Activated CD8-positive, alpha-beta T cell treated with anti-CD3 and anti-CD28 coated beads for 36 hours (primary cell): ENCODE data around the gene NKD2. TPM values are rescaled to one million over a fixed set of nuclear protein-coding genes. Genes with fewer than 3 reads are reported as not detected.
"Not testable (repeated sequence)": the region's sequence is repeated elsewhere in the genome, so short reads cannot be mapped to it uniquely, and the experiment has no call there.

Source experiments
- ATAC-seq: fragments of 200-7000 bp; cut with Tn5 transposase; one replicate; pipeline ENCODE4 v1.10.0; 2021; ENCODE audit warnings: mild to moderate bottlenecking, moderate library complexity
- CTCF ChIA-PET: fragments of 350-600 bp; sonication (Branson Sonifier 250); formaldehyde crosslinking; loops from one replicate; lab custom pipeline; 2021; ENCODE audit warnings: antibody characterized with exemption; lab: Charles Lee
- POLR2A ChIA-PET: fragments of 350-600 bp; sonication (Branson Sonifier 250); formaldehyde crosslinking; loops from one replicate; lab custom pipeline; 2021; ENCODE audit warnings: antibody characterized with exemption; lab: Charles Lee
- DNase-seq: peaks from one replicate; pipeline ENCODE4 v3.0.0-alpha.2; 2020
- H3K27ac Mint-ChIP-seq: one replicate; pipeline ENCODE4 v1.8.0; 2021; ENCODE audit warnings: mild to moderate bottlenecking, mixed read lengths
- H3K27me3 Mint-ChIP-seq: one replicate; pipeline ENCODE4 v1.8.0; 2021; ENCODE audit warnings: mixed read lengths
- H3K36me3 Mint-ChIP-seq: one replicate; pipeline ENCODE4 v1.8.0; 2021; ENCODE audit warnings: low read depth, mixed read lengths
- H3K4me1 Mint-ChIP-seq: one replicate; pipeline ENCODE4 v1.8.0; 2021; ENCODE audit warnings: low read depth, mixed read lengths
- H3K4me3 Mint-ChIP-seq: one replicate; pipeline ENCODE4 v1.8.0; 2021; ENCODE audit warnings: mild to moderate bottlenecking, moderate library complexity, mixed read lengths
- H3K9me3 Mint-ChIP-seq: one replicate; pipeline ENCODE4 v1.8.0; 2021; ENCODE audit warnings: mixed read lengths
- intact Hi-C: fragments of 100-400 bp; cut with micrococcal nuclease; formaldehyde crosslinking; loops from one replicate; pipeline ENCODE4 v1.10.0; 2022
- total RNA-seq, 2 experiments: library from RNA; stranded (reverse); gene quantifications; one replicate each; pipeline ENCODE4 v1.2.3, GENCODE V29; 2021
- TF ChIP-seq, protein P1 (sequence below): fragments of 200-600 bp; IDR thresholded peaks from one replicate; pipeline ENCODE4 v1.8.0; 2022; ENCODE audit warnings: antibody characterized with exemption, mild to moderate bottlenecking

The NKD2 gene
- total RNA-seq, 2 experiments from 2014 or later, result 1.5 to 2.3 TPM

DNA sequence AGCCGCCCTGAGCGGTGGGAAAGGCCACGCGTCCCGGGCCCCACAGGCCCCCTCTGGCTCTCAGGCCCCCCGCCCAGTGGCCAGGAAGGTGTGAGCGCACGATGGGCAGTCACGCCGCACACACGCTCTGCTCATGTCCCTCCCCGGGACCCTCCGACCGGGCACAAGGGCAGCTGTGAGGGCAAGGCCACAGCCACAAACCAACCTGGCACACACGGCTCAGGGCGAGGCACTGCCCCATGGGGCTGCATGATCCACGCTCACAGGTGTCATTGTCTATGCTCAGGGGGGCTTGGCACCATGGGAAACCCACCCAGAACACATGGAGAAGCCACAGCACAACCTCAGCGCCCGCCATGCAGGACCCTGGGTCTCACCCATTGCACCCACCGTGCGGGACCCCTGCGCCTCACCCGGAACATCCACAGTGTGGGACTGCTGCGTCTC is 52.0 kb downstream of the NKD2 start:
- no peaks in the 10 kb centered on the region for H3K36me3 Mint-ChIP-seq
- H3K4me3 Mint-ChIP-seq, result no peak overlapping the region
- no peaks in the 10 kb centered on the region for H3K9me3 Mint-ChIP-seq
- CTCF ChIA-PET, result no interaction called here
- DNase-seq, result no peak
- no peak overlapping the region for H3K27ac Mint-ChIP-seq
- no peaks in the 10 kb centered on the region for H3K4me1 Mint-ChIP-seq
- intact Hi-C loops, result no loop called here
- no peaks in the 10 kb centered on the region for H3K27me3 Mint-ChIP-seq
- TF ChIP-seq, protein P1, sequence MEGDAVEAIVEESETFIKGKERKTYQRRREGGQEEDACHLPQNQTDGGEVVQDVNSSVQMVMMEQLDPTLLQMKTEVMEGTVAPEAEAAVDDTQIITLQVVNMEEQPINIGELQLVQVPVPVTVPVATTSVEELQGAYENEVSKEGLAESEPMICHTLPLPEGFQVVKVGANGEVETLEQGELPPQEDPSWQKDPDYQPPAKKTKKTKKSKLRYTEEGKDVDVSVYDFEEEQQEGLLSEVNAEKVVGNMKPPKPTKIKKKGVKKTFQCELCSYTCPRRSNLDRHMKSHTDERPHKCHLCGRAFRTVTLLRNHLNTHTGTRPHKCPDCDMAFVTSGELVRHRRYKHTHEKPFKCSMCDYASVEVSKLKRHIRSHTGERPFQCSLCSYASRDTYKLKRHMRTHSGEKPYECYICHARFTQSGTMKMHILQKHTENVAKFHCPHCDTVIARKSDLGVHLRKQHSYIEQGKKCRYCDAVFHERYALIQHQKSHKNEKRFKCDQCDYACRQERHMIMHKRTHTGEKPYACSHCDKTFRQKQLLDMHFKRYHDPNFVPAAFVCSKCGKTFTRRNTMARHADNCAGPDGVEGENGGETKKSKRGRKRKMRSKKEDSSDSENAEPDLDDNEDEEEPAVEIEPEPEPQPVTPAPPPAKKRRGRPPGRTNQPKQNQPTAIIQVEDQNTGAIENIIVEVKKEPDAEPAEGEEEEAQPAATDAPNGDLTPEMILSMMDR, result no peak
- POLR2A ChIA-PET, result no interaction called here
- ATAC-seq, result no peak

DNA sequence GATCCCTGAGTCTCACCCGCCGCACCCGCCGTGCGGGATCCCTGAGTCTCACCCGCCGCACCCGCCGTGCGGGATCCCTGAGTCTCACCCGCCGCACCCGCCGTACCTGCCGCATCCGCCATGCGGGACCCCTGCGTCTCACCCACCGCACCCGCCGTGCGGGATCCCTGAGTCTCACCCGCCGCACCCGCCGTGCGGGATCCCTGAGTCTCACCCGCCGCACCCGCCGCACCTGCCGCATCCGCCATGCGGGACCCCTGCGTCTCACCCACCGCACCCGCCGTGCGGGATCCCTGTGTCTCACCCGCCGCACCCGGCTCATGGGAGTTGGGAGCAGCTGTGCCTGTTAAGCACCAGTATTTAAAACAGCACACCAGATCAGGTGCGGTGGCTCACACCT is 52.7 kb downstream of the NKD2 start:
- DNase-seq, H3K36me3 Mint-ChIP-seq, CTCF ChIA-PET, intact Hi-C loops, H3K4me3 Mint-ChIP-seq, H3K27me3 Mint-ChIP-seq, H3K27ac Mint-ChIP-seq, ATAC-seq, POLR2A ChIA-PET, H3K4me1 Mint-ChIP-seq, H3K9me3 Mint-ChIP-seq: not testable (repeated sequence)

DNA sequence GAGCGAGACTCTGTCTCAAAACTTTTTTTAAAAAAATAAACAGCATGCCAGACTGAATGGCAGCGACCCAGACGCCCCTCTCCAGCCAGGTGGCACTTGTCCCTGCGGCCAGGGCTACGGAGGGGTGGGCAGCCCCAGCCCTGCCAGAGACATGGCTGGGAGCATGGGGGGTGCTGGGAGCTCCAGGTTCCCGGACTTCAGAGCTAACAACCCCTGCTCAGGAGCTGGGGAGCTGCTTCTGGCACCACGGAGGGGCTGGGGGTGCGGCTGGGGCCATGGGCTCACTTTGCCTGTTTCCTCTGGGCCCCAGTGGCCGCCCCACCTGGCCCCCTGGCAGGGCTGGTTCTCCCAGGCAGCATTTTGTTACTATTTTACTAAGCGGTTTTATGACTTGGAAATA is 53.3 kb downstream of the NKD2 start:
- Mint-ChIP-seq H3K27ac (no peak overlapping the region), H3K4me3 (no peak overlapping the region), H3K36me3 (no peaks in the 10 kb centered on the region), H3K9me3 (no peaks in the 10 kb centered on the region), H3K27me3 (no peaks in the 10 kb centered on the region), H3K4me1 (no peaks in the 10 kb centered on the region)
- intact Hi-C loops, result no loop called here
- POLR2A ChIA-PET, result no interaction called here
- CTCF ChIA-PET, result no interaction called here
- no peak for ATAC-seq
- no peak for DNase-seq
- TF ChIP-seq, protein P1, result no peak

DNA sequence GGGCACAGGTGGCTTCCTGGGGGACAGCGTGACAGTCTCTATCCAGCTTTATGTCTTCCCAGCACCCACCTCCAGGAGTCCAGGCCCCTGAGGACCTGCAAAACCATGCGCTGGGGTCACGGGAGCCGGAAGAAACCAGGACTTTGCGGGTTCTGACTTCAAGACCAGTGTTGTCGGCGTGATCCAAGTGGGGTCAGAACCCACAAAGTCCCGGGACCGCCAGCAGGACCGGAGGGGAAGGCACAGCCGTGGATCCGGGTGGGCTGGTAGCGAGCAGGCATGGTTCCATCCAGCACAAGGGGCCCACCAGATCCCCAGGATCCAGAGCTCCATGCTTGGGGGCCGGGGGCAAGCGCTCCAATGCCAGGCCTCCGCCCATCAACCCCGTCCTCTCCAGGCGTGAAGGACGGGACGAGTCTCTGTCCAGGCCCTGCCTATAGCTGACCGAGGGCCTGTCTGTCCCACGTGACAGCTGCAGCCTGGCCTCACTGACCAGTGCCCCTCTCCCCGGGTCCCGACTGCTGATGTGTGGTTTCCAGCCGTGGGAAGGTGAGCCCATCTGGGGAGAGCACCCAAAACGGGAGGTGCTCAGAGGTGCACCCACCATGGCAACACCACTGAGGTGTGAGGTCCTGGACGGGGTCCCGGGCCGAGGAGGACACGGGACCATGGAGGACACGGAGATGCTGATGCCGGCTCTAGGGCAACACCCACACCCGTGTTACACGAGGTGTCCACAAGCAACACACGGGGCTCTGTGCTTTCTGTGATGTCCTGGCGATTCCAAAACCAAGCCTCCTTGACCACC is 54.4 kb downstream of the NKD2 start:
- Mint-ChIP-seq H3K4me3 (no peak overlapping the region), H3K4me1 (no peaks in the 10 kb centered on the region), H3K36me3 (no peaks in the 10 kb centered on the region), H3K9me3 (no peaks in the 10 kb centered on the region), H3K27ac (no peak overlapping the region), H3K27me3 (no peaks in the 10 kb centered on the region)
- intact Hi-C loops, result no loop called here
- ATAC-seq (no peak), DNase-seq (no peak)
- POLR2A ChIA-PET, result no interaction called here
- CTCF ChIA-PET, result no interaction called here
- TF ChIP-seq, protein P1, result no peak

DNA sequence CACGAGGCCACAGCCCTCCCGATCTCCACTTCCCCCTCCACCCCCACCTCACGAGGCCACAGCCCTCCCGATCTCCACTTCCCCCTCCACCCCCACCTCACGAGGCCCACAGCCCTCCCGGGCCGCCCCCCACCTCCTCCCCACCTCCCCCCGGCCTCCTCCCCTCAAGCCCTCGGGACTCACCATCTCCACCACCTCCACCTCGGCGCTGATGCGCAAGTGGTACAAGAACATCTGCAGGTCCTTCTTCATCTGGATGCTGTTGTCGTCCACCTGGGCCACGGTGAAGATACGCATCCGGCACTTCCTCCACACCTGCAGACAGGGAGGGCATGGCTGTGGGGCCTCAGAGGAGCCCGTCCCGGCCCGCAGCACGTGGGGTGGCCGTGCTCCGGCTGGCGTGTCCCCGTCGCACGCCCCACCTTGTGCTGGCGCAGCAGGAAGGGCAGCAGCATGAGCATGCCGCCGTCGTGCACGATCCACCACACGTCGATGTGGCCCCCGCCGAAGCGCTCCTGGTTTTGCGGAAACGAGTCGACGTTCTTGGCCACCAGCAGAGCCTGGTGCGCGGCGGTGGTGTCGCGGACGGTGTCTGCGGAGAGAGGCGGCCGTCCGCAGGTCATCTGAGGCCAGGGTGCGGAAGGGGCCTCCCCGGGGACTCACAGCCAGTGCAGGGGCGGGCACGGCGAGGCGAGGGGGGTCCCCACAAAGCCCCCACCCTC is 55.2 kb downstream of the NKD2 start:
- ChIA-PET POLR2A (no interaction called here), CTCF (no interaction called here)
- H3K27ac Mint-ChIP-seq, result no peak overlapping the region
- no peaks in the 10 kb centered on the region for H3K9me3 Mint-ChIP-seq
- TF ChIP-seq, protein P1, result no peak
- DNase-seq (no peak), ATAC-seq (no peak)
- no peak overlapping the region for H3K4me3 Mint-ChIP-seq
- intact Hi-C loops, result no loop called here
- H3K27me3 Mint-ChIP-seq, result no peaks in the 10 kb centered on the region
- no peaks in the 10 kb centered on the region for H3K4me1 Mint-ChIP-seq
- H3K36me3 Mint-ChIP-seq, result no peaks in the 10 kb centered on the region
